ENCODE measurements around the gene KLHL1.

Gene KLHL1

GRCh38 chr13:69776937-69777336 lies 331.3 kb downstream of the KLHL1 start:
- H3K27ac ChIP-seq: no peak overlapping the region
- no peak for DNase-seq (ENCODE audit: low spot score)
- no peak for TF ChIP-seq CTCF (IDR thresholded peaks at IDR 0.05)
- no peak overlapping the region for H3K4me3 ChIP-seq

- DNase-seq (ENCODE audit: low spot score): no peak
- H3K4me3 ChIP-seq: no peak overlapping the region
- no peak overlapping the region for H3K27ac ChIP-seq
- no peak for TF ChIP-seq CTCF (IDR thresholded peaks at IDR 0.05)
Measured at GRCh38 chr13:69769608-69770007, 338.6 kb downstream of the KLHL1 start.

GRCh38 chr13:69761581-69761980 lies 346.7 kb downstream of the KLHL1 start:
- no peak for TF ChIP-seq CTCF (IDR thresholded peaks at IDR 0.05)
- DNase-seq (ENCODE audit: low spot score): no peak
- Histone ChIP-seq H3K27ac (no peak overlapping the region), H3K4me3 (no peak overlapping the region)

- no peak for TF ChIP-seq CTCF (IDR thresholded peaks at IDR 0.05)
Measured at GRCh38 chr13:69755101-69755500, 353.2 kb downstream of the KLHL1 start.

GRCh38 chr13:69751259-69751658 lies 357.0 kb downstream of the KLHL1 start:
- no peak overlapping the region for H3K27ac ChIP-seq
- no peak for TF ChIP-seq CTCF (IDR thresholded peaks at IDR 0.05)
- no peak for DNase-seq (ENCODE audit: low spot score)
- no peak overlapping the region for H3K4me3 ChIP-seq

More at GRCh38 chr13:69755101-69755500, 353.2 kb downstream of the KLHL1 start:
- no peak overlapping the region for H3K27ac ChIP-seq
- no peak overlapping the region for H3K4me3 ChIP-seq
- DNase-seq (ENCODE audit: low spot score): no peak

GRCh38 chr13:69737129-69737935 lies 370.9 kb downstream of the KLHL1 start:
- DNase-seq (ENCODE audit: low spot score): no peak
- TF ChIP-seq CTCF (IDR thresholded peaks at IDR 0.05): no peak
- Histone ChIP-seq H3K27ac (no peak overlapping the region), H3K4me3 (no peak overlapping the region)

- H3K4me3 ChIP-seq: no peak overlapping the region
- TF ChIP-seq CTCF (IDR thresholded peaks at IDR 0.05): no peak
- H3K27ac ChIP-seq: no peak overlapping the region
- no peak for DNase-seq (ENCODE audit: low spot score)
Measured at GRCh38 chr13:69721631-69722030, 386.6 kb downstream of the KLHL1 start.

Data from coronary artery (tissue), 2 donors.